K562 (cell line): ENCODE data around the gene USH2A.

Experiments
- ELF1 ChIP-seq: fragments of 200-800 bp; sonication (Bioruptor generic); IDR thresholded peaks from 2 replicates; pipeline ENCODE4 v1.6.1; 2016; ENCODE audit warnings: missing genetic modification characterization, missing compliant biosample characterization
- HNRNPLL ChIP-seq: fragments of 200-400 bp; formaldehyde crosslinking; IDR thresholded peaks from 2 replicates; pipeline ENCODE4 v1.6.1; 2017; ENCODE audit warnings: low read length, low read depth, mild to moderate bottlenecking; ENCODE audit not compliant: poor library complexity, severe bottlenecking
- JUND ChIP-seq, 2 experiments: IDR thresholded peaks; 2 replicates in 1 of 2; 3 replicates in 1 of 2; pipeline ENCODE4 v1.6.1; 2011; ENCODE audit warnings: borderline replicate concordance in 2 of 2, low read depth in 2 of 2, low read length in 2 of 2, improper control_type of control experiment in 1 of 2, missing biosample characterization in 1 of 2, missing genetic modification characterization in 1 of 2, missing genetic modification reagents in 1 of 2
- PHB ChIP-seq: fragments of 250-450 bp; sonication (Bioruptor Pico); IDR thresholded peaks from 2 replicates; pipeline ENCODE4 v1.5.0; 2021
- POLR2AphosphoS5 ChIP-seq: IDR thresholded peaks from 2 replicates; pipeline ENCODE4 v1.6.1; 2011; ENCODE audit warnings: mild to moderate bottlenecking, low read depth, low read length, moderate library complexity; ENCODE audit not compliant: control insufficient read depth, insufficient read depth
- SP2 ChIP-seq: IDR thresholded peaks from 2 replicates; pipeline ENCODE4 v1.6.1; 2011; ENCODE audit warnings: mild to moderate bottlenecking, low read depth, low read length, moderate library complexity; ENCODE audit not compliant: poor library complexity, severe bottlenecking; ENCODE audit errors: extremely low read depth
- SREBF2 ChIP-seq: sonication (generic); formaldehyde crosslinking; IDR thresholded peaks from 2 replicates; pipeline ENCODE4 v1.4.0; 2020; ENCODE audit warnings: mild to moderate bottlenecking, missing genetic modification reagents
- U2AF2 ChIP-seq: fragments of 200-400 bp; formaldehyde crosslinking; optimal IDR thresholded peaks from 2 replicates; pipeline ENCODE3; 2017; ENCODE audit warnings: low read depth, mild to moderate bottlenecking, low read length
- ZNF121 ChIP-seq: sonication (generic); formaldehyde crosslinking; conservative IDR thresholded peaks from 2 replicates; pipeline ENCODE4 v1.8.0; 2022; ENCODE audit warnings: missing genetic modification reagents
- ZNF24 ChIP-seq: fragments of 450-650 bp; IDR thresholded peaks from 2 replicates; pipeline ENCODE4 v1.6.1; 2016
- ZNF311 ChIP-seq: fragments of 250-450 bp; sonication (Bioruptor Pico); IDR thresholded peaks from 2 replicates; pipeline ENCODE4 v1.4.0; 2020; ENCODE audit warnings: mild to moderate bottlenecking, moderate library complexity
- TF ChIP-seq, protein P1 (sequence below): fragments of 150-350 bp; conservative IDR thresholded peaks from 2 replicates; pipeline ENCODE4 v1.6.1; 2014; ENCODE audit warnings: low read length

DNA sequence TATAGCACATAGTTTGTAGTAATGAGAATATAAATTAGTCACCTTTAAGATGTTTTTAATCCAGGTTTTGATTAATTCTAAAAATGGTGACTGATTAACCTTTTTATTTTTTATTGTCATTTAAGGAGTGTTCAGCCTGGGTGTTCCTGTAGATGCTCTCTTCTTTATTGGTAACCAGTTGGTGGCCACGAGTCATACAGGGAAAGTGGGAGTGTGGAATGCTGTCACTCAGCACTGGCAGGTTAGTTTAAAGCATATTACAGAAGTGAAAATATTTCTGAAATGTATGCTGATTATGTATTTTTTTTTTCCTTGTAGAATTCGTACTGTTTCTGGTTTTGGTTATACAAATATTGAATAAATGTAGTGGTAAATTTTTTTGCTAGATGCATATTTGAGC lies 828.0 kb downstream of the USH2A start:
- no peak for TF ChIP-seq ELF1 (tag)
- no peak for TF ChIP-seq SP2
- no peak for TF ChIP-seq PHB (CRISPR knock-in tag)
- TF ChIP-seq ZNF121 (CRISPR knock-in tag) = no peak
- no peak for TF ChIP-seq JUND (IDR thresholded peaks at IDR 0.05; ENCODE audit: borderline replicate concordance, low read depth, low read length)
- no peak for TF ChIP-seq JUND (tag; IDR thresholded peaks at IDR 0.05; ENCODE audit: borderline replicate concordance, low read depth, low read length)
- no peak for TF ChIP-seq U2AF2
- TF ChIP-seq HNRNPLL = no peak
- TF ChIP-seq, protein P1, sequence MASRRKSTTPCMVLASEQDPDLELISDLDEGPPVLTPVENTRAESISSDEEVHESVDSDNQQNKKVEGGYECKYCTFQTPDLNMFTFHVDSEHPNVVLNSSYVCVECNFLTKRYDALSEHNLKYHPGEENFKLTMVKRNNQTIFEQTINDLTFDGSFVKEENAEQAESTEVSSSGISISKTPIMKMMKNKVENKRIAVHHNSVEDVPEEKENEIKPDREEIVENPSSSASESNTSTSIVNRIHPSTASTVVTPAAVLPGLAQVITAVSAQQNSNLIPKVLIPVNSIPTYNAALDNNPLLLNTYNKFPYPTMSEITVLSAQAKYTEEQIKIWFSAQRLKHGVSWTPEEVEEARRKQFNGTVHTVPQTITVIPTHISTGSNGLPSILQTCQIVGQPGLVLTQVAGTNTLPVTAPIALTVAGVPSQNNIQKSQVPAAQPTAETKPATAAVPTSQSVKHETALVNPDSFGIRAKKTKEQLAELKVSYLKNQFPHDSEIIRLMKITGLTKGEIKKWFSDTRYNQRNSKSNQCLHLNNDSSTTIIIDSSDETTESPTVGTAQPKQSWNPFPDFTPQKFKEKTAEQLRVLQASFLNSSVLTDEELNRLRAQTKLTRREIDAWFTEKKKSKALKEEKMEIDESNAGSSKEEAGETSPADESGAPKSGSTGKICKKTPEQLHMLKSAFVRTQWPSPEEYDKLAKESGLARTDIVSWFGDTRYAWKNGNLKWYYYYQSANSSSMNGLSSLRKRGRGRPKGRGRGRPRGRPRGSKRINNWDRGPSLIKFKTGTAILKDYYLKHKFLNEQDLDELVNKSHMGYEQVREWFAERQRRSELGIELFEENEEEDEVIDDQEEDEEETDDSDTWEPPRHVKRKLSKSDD = no peak
- no peak for TF ChIP-seq ZNF311 (CRISPR knock-in tag)
- TF ChIP-seq ZNF24 = no peak
- no peak for TF ChIP-seq POLR2AphosphoS5
- no peak for TF ChIP-seq SREBF2
